ENCODE data around the gene OGG1.

OGG1 gene

GRCh38 chr3:9780910-9781309, 31.2 kb downstream of the OGG1 start:
- Histone ChIP-seq H3K4me1 (ENCODE audit: control insufficient read depth, low read depth, low read length) (no peaks in the 10 kb centered on the region), H3K4me3 (ENCODE audit: low read length) (no peak overlapping the region), H3K27me3 (ENCODE audit: control insufficient read depth, insufficient read depth, low read length) (no peaks in the 10 kb centered on the region), H3K27ac (ENCODE audit: low read length) (no peak overlapping the region), H3K9ac (ENCODE audit: low read length) (no peak overlapping the region), H3K36me3 (ENCODE audit: control insufficient read depth, low read depth, low read length) (peaks cover 34% of the 10 kb centered on the region), H3K9me3 (ENCODE audit: control insufficient read depth, low read depth, low read length) (no peaks in the 10 kb centered on the region)

GRCh38 chr3:9781551-9781950, 31.8 kb downstream of the OGG1 start:
- no peaks in the 10 kb centered on the region for H3K9me3 ChIP-seq (ENCODE audit: control insufficient read depth, low read depth, low read length)
- H3K27me3 ChIP-seq (ENCODE audit: control insufficient read depth, insufficient read depth, low read length) = no peaks in the 10 kb centered on the region
- peaks cover 39% of the 10 kb centered on the region for H3K36me3 ChIP-seq (ENCODE audit: control insufficient read depth, low read depth, low read length)
- H3K9ac ChIP-seq (ENCODE audit: low read length) = no peak overlapping the region
- no peak overlapping the region for H3K27ac ChIP-seq (ENCODE audit: low read length)
- H3K4me1 ChIP-seq (ENCODE audit: control insufficient read depth, low read depth, low read length) = no peaks in the 10 kb centered on the region
- H3K4me3 ChIP-seq (ENCODE audit: low read length) = no peak overlapping the region

GRCh38 chr3:9781978-9782603, 32.3 kb downstream of the OGG1 start:
- peaks cover 42% of the 10 kb centered on the region for H3K36me3 ChIP-seq (ENCODE audit: control insufficient read depth, low read depth, low read length)
- H3K27ac ChIP-seq (ENCODE audit: low read length) = no peak overlapping the region
- no peaks in the 10 kb centered on the region for H3K27me3 ChIP-seq (ENCODE audit: control insufficient read depth, insufficient read depth, low read length)
- no peaks in the 10 kb centered on the region for H3K4me1 ChIP-seq (ENCODE audit: control insufficient read depth, low read depth, low read length)
- no peak overlapping the region for H3K9ac ChIP-seq (ENCODE audit: low read length)
- no peaks in the 10 kb centered on the region for H3K9me3 ChIP-seq (ENCODE audit: control insufficient read depth, low read depth, low read length)
- H3K4me3 ChIP-seq (ENCODE audit: low read length) = no peak overlapping the region

GRCh38 chr3:9782770-9783169, 33.0 kb downstream of the OGG1 start:
- no peaks in the 10 kb centered on the region for H3K27me3 ChIP-seq (ENCODE audit: control insufficient read depth, insufficient read depth, low read length)
- peaks cover 44% of the 10 kb centered on the region for H3K36me3 ChIP-seq (ENCODE audit: control insufficient read depth, low read depth, low read length)
- no peak overlapping the region for H3K4me3 ChIP-seq (ENCODE audit: low read length)
- H3K9me3 ChIP-seq (ENCODE audit: control insufficient read depth, low read depth, low read length) = no peaks in the 10 kb centered on the region
- H3K27ac ChIP-seq (ENCODE audit: low read length) = no peak overlapping the region
- no peaks in the 10 kb centered on the region for H3K4me1 ChIP-seq (ENCODE audit: control insufficient read depth, low read depth, low read length)
- H3K9ac ChIP-seq (ENCODE audit: low read length) = no peak overlapping the region

- Histone ChIP-seq H3K36me3 (ENCODE audit: control insufficient read depth, low read depth, low read length) (peaks cover 45% of the 10 kb centered on the region), H3K9ac (ENCODE audit: low read length) (no peak overlapping the region), H3K27ac (ENCODE audit: low read length) (no peak overlapping the region), H3K4me3 (ENCODE audit: low read length) (no peak overlapping the region), H3K4me1 (ENCODE audit: control insufficient read depth, low read depth, low read length) (no peaks in the 10 kb centered on the region), H3K27me3 (ENCODE audit: control insufficient read depth, insufficient read depth, low read length) (no peaks in the 10 kb centered on the region), H3K9me3 (ENCODE audit: control insufficient read depth, low read depth, low read length) (no peaks in the 10 kb centered on the region)
Observed at GRCh38 chr3:9783954-9784353, 34.2 kb downstream of the OGG1 start.

- Histone ChIP-seq H3K9ac (ENCODE audit: low read length) (no peak overlapping the region), H3K27me3 (ENCODE audit: control insufficient read depth, insufficient read depth, low read length) (no peaks in the 10 kb centered on the region), H3K27ac (ENCODE audit: low read length) (no peak overlapping the region), H3K9me3 (ENCODE audit: control insufficient read depth, low read depth, low read length) (no peaks in the 10 kb centered on the region), H3K4me3 (ENCODE audit: low read length) (no peak overlapping the region), H3K36me3 (ENCODE audit: control insufficient read depth, low read depth, low read length) (peaks cover 54% of the 10 kb centered on the region), H3K4me1 (ENCODE audit: control insufficient read depth, low read depth, low read length) (no peaks in the 10 kb centered on the region)
Observed at GRCh38 chr3:9784965-9785364, 35.2 kb downstream of the OGG1 start.

- no peak overlapping the region for H3K9ac ChIP-seq (ENCODE audit: low read length)
- H3K36me3 ChIP-seq (ENCODE audit: control insufficient read depth, low read depth, low read length) = peaks cover 53% of the 10 kb centered on the region
- no peak overlapping the region for H3K27ac ChIP-seq (ENCODE audit: low read length)
Observed at GRCh38 chr3:9785602-9786001, 35.9 kb downstream of the OGG1 start.

GRCh38 chr3:9786209-9786739, 36.5 kb downstream of the OGG1 start:
- H3K27ac ChIP-seq (ENCODE audit: low read length) = no peak overlapping the region
- H3K36me3 ChIP-seq (ENCODE audit: control insufficient read depth, low read depth, low read length) = peaks cover 48% of the 10 kb centered on the region
- H3K4me3 ChIP-seq (ENCODE audit: low read length) = no peak overlapping the region
- H3K4me1 ChIP-seq (ENCODE audit: control insufficient read depth, low read depth, low read length) = no peaks in the 10 kb centered on the region
- H3K9me3 ChIP-seq (ENCODE audit: control insufficient read depth, low read depth, low read length) = no peaks in the 10 kb centered on the region
- no peak overlapping the region for H3K9ac ChIP-seq (ENCODE audit: low read length)
- H3K27me3 ChIP-seq (ENCODE audit: control insufficient read depth, insufficient read depth, low read length) = no peaks in the 10 kb centered on the region

More at GRCh38 chr3:9785602-9786001, 35.9 kb downstream of the OGG1 start:
- Histone ChIP-seq H3K4me3 (ENCODE audit: low read length) (no peak overlapping the region), H3K27me3 (ENCODE audit: control insufficient read depth, insufficient read depth, low read length) (no peaks in the 10 kb centered on the region), H3K9me3 (ENCODE audit: control insufficient read depth, low read depth, low read length) (no peaks in the 10 kb centered on the region), H3K4me1 (ENCODE audit: control insufficient read depth, low read depth, low read length) (no peaks in the 10 kb centered on the region)

- H3K36me3 ChIP-seq (ENCODE audit: control insufficient read depth, low read depth, low read length) = peaks cover 43% of the 10 kb centered on the region
- H3K9ac ChIP-seq (ENCODE audit: low read length) = no peak overlapping the region
Observed at GRCh38 chr3:9786825-9787669, 37.3 kb downstream of the OGG1 start.

GRCh38 chr3:9787714-9788113, 38.0 kb downstream of the OGG1 start:
- Histone ChIP-seq H3K27me3 (ENCODE audit: control insufficient read depth, insufficient read depth, low read length) (no peaks in the 10 kb centered on the region), H3K4me1 (ENCODE audit: control insufficient read depth, low read depth, low read length) (no peaks in the 10 kb centered on the region), H3K27ac (ENCODE audit: low read length) (no peak overlapping the region), H3K4me3 (ENCODE audit: low read length) (no peak overlapping the region), H3K36me3 (ENCODE audit: control insufficient read depth, low read depth, low read length) (peaks cover 37% of the 10 kb centered on the region), H3K9me3 (ENCODE audit: control insufficient read depth, low read depth, low read length) (no peaks in the 10 kb centered on the region), H3K9ac (ENCODE audit: low read length) (no peak overlapping the region)

More at GRCh38 chr3:9786825-9787669, 37.3 kb downstream of the OGG1 start:
- Histone ChIP-seq H3K9me3 (ENCODE audit: control insufficient read depth, low read depth, low read length) (no peaks in the 10 kb centered on the region), H3K27ac (ENCODE audit: low read length) (no peak overlapping the region), H3K4me3 (ENCODE audit: low read length) (no peak overlapping the region), H3K4me1 (ENCODE audit: control insufficient read depth, low read depth, low read length) (no peaks in the 10 kb centered on the region), H3K27me3 (ENCODE audit: control insufficient read depth, insufficient read depth, low read length) (no peaks in the 10 kb centered on the region)

- Histone ChIP-seq H3K9me3 (ENCODE audit: control insufficient read depth, low read depth, low read length) (no peaks in the 10 kb centered on the region), H3K4me3 (ENCODE audit: low read length) (no peak overlapping the region), H3K4me1 (ENCODE audit: control insufficient read depth, low read depth, low read length) (peaks cover 5% of the 10 kb centered on the region), H3K36me3 (ENCODE audit: control insufficient read depth, low read depth, low read length) (peaks cover 31% of the 10 kb centered on the region), H3K27ac (ENCODE audit: low read length) (no peak overlapping the region), H3K27me3 (ENCODE audit: control insufficient read depth, insufficient read depth, low read length) (no peaks in the 10 kb centered on the region), H3K9ac (ENCODE audit: low read length) (no peak overlapping the region)
Observed at GRCh38 chr3:9791127-9791526, 41.4 kb downstream of the OGG1 start.
